GM18858 (cell line): ENCODE data around the gene TSPAN5.
"Not testable (repeated sequence)": the region's sequence is repeated elsewhere in the genome, so short reads cannot be mapped to it uniquely, and the experiment has no call there.

Source experiments
- ATAC-seq: cut with Tn5 transposase; IDR thresholded peaks from one replicate; pipeline ENCODE4 v1.9.1; 2021; ENCODE audit not compliant: unreplicated experiment

The TSPAN5 gene

DNA sequence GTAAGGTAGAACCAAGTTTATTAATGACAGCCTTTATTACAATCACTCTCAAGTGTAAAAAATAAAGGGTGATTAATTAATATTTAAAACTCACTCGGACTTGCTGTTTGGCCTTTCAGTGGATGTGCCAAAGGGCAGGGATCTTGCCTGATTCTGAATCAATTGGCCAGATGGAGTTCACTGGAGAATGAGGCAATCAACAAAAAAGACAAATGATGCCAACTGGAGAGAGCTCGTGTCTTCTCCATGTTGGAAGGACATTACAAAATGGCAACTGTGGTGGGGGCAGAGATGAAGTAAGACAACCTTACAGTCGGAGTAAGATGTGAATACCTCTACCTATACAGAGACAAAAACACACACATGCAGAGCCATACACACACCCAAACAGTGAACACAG, 188.0 kb downstream of the TSPAN5 start:
- ATAC-seq: no peak

DNA sequence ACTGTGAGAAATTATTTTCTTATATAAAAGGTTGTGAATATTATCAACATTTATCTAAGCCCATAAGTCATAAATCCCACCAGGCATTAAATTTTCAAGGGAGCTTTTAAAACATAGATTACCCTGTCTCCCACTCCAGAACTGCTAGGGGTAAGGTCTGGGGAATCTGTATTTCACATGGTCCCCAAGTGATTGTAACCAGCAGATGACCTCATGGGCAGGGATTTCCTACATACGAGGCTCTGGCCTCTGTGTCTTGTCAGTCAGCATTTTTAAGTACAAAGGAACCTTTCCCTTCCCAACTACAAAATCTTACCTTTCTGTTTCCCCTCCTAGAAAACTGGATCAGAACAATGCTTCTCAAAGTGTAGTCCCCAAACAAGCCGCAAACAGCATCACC, 188.6 kb downstream of the TSPAN5 start:
- ATAC-seq: no peak

DNA sequence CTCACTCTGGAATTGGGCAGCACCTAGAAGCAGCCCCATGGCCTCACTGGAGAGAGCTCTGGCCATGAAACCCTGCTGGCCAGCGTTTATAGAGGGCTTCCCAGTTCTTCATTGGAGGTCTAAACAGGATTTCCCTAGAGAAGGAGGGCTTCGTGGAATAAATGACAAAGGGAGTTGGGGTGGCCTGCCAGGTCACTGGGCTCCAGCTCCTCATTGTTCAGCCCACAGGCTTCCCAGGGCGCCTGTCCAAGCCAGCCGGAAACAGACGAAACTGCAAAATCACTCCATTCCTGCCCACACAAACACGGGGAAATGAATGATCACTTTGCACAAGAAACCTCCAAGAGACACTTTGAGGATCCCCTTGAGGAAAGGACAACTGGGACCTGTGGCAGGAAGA, 189.7 kb downstream of the TSPAN5 start:
- ATAC-seq: no peak

DNA sequence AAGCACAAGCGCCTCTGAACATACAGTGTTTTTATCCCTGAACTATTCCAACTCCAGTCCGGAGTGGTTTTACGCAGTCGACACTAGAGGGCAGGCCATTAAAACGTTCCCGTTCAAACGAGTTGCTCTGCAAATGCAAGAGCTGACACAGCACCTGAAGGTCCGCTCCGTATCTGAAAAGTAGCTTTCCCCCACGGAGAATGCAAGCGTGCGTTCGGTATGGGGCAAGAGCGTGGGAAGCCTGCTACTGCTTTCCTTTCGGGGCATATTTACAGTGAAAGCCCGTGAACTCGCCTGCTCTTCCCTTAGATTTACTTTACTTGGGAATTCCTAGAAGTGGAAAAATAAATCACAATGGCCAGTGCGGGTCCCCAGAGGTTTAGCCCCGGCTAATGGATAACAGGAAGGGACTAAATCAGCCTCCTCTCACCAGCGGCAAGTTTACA, 190.8 kb downstream of the TSPAN5 start:
- peak; percentile 99 for ATAC-seq

- no peak for ATAC-seq
Measured at GRCh38 chr4:98466868-98467599, 191.4 kb downstream of the TSPAN5 start.

GRCh38 chr4:98462487-98462886, 195.9 kb downstream of the TSPAN5 start:
- no peak for ATAC-seq

- ATAC-seq: not testable (repeated sequence)
Measured at GRCh38 chr4:98461121-98461865, 197.1 kb downstream of the TSPAN5 start.

DNA sequence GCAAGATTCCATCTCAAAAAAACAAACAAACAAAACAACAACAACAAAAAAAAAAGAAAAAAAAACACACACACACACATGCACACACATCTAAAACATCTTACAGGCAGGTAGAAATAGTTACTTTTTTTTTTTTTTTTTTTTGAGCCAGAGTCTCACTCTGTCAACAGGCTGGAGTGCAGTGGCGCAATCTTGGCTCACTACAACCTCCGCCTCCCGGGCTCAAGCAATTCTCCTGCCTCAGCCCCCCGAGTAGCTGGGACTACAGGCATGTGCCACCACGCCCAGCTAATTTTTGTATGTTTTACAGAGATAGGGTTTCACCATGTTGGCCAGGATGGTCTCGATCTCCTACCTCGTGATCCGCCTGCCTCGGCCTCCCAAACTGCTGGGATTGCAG, 201.0 kb downstream of the TSPAN5 start:
- not testable (repeated sequence) for ATAC-seq

DNA sequence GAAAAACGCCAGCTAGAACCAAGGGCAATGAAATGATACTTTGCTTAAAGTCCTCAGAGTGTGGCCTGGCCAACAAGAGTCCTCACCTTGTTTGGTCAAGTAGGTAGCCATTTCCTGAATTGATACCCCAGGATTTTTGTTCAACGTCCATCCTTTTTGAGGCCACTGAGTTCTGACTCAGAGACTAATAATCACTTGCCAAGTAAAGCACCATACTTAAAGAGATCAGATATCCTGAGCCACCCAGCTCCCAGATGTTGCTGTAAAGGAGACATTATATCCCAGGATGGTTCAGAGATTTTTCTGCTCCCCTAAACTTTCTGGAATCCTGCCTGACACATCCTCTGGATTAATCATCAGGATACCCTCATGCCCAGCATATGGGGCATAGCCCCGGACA, 206.3 kb downstream of the TSPAN5 start:
- ATAC-seq: no peak

GRCh38 chr4:98448908-98449307, 209.5 kb downstream of the TSPAN5 start:
- ATAC-seq: peak; percentile 25

- no peak for ATAC-seq
Measured at GRCh38 chr4:98447648-98448047, 210.8 kb downstream of the TSPAN5 start.

GRCh38 chr4:98446499-98447375, 211.7 kb downstream of the TSPAN5 start:
- ATAC-seq: peak; percentile 65

- no peak for ATAC-seq
Measured at GRCh38 chr4:98444371-98444770, 214.0 kb downstream of the TSPAN5 start.

GRCh38 chr4:98434816-98435215, 223.6 kb downstream of the TSPAN5 start:
- no peak for ATAC-seq

DNA sequence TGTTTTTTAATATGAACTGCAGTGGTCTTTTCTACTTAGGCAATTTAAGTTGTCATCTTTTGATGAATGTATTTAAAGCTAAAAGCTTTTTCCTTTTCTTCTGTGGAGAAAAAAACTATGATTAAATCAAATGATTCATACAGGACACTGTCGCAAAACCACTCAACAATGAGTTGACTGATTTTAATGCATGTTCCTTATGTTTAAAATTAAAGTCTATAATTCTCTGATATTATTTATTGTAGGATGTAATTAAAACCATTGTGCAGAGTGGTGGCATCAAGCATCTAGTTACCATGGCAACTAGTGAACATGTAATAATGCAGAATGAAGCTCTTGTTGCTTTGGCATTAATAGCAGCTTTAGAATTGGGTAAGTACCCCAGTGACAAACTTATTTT, 224.7 kb downstream of the TSPAN5 start:
- no peak for ATAC-seq

GRCh38 chr4:98430708-98431403, 227.6 kb downstream of the TSPAN5 start:
- ATAC-seq: no peak

DNA sequence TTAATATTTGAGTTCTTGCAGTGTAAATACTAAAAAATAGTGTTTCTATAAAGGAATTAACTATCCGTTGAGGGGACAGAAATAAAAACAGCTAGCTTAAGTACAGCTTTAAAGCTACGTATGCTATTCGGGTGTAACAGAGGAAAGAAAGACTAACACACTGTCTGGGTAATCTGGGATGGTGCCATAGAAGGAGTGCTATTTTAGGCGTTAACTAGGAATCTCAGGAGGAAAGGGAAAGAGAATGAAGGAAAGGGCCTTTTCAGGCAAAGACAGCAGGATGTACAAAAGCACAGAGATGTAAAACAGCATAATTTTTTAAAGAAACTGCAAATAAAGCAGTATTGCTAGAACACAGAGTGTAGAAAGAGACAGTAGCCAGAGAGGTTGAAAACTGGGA, 235.4 kb downstream of the TSPAN5 start:
- ATAC-seq: no peak

GRCh38 chr4:98421111-98421510, 237.3 kb downstream of the TSPAN5 start:
- no peak for ATAC-seq
